ENCODE data around the gene OR2AJ1. TPM values are rescaled to one million over a fixed set of nuclear protein-coding genes. Genes with fewer than 3 reads are reported as not detected.
A peak's percentile ranks its signal among the peaks of the same experiment; 100 is the strongest.
"Not testable (repeated sequence)": the region's sequence is repeated elsewhere in the genome, so short reads cannot be mapped to it uniquely, and the experiment has no call there.

The OR2AJ1 gene, protein sequence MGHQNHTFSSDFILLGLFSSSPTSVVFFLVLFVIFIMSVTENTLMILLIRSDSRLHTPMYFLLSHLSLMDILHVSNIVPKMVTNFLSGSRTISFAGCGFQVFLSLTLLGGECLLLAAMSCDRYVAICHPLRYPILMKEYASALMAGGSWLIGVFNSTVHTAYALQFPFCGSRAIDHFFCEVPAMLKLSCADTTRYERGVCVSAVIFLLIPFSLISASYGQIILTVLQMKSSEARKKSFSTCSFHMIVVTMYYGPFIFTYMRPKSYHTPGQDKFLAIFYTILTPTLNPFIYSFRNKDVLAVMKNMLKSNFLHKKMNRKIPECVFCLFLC
- not detected for total RNA-seq
- long read RNA-seq, result 0 reads

DNA sequence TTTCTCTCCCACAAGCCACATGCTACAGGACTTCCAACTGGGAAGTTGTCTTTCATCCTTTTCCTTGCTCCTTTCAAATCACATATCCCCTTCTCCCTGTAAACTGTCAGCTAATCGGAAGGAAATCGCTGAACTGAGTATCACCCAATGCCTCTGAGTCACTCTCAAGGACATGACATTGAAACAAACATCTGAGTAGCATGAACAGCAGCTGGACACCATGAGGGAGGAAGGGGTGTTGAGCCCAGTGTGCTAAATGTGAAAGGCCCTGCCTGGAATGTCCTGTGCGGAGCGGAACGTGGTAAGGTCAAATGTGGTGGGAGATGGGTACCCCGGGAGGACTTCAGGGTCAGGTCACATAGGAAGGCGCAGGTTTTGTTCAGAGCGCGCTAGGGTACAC lies at the start of gene OR2AJ1:
Gene OR2AJ1 (plus strand): TSS at position 22 of the 400 bp plus-strand sequence. CDS start 8,880 bp downstream, outside the sequence.
- intact Hi-C loops (cut with DNase I), result no loop called here
- ATAC-seq (ENCODE audit: poor library complexity) (no peak), DNase-seq (no peak)

DNA sequence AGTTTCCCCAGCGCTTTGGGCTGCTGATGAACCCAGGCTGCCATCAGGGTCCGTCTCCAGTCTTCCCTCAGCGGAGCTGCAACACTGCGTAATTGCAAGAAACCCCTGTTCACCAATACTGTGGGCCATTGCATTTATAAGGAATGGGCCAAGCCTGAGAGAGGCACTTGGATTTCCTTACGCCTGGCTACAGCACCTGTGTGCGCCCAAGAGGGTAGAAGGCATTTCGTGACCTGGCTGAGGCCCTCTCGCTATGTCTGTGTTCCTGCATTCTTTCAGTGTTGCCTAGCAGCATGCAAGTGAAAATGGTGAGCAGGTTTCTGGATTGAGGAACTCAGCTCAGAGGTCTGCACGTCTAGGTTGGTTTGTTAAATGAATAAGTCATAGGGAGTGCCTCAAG lies 41.3 kb upstream of the OR2AJ1 start:
- no peak for ATAC-seq (ENCODE audit: poor library complexity)

DNA sequence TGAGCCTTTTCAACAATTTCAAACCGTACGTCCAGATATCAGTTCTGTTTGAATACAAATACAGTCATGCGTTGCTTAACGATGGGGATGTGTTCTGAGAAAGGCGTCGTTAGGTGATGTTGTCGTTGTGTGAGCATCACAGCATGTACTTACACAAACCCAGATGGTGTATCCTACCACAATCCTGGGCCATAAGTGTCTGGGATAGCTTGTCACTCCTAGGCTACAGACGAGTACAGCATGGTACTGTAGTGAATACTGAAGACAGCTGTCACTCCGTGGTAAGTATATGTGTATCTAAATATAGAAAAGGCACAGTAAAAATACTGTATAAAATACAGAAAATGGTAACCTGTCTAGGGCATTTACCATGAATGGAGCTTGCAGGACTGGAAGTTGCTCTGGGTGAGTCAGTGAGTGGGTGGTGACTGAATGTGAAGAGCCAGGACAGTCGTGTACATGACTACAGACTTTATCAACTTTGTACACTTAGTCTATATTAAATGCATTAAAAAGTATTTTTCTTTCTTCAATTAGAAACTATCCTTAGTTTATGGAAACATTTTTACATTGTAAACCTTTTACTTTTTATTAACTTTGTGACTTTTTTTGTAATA lies 39.8 kb upstream of the OR2AJ1 start:
- ATAC-seq (ENCODE audit: poor library complexity) (no peak), DNase-seq (no peak)
- intact Hi-C loops (cut with DNase I), result no loop called here

More for the DNA sequence above, 41.3 kb upstream of the OR2AJ1 start:
- intact Hi-C loops (cut with DNase I), result no loop called here
- DNase-seq, result no peak

DNA sequence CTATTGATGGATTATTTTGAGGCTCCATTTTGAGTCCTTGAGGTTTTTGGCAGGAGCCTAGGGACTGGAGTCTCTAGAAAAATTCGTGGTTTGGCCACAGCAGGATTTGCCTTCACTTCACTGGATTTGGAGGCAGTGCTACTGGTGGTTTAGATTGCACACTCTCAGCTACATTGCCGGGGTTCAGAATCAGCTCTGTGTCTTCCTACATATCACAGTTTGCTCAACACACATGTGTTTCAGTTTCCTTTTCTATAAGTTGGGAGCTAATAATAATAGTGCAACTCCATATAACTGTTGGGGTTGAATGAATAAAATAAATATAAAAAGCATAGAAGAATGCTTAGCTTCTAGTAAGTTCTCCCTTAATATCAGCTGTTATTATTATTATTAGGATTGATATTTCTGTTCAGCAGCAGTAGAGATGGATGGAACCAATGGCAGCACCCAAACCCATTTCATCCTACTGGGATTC lies 29.5 kb upstream of the OR2AJ1 start, which contains the start of gene OR2W3:
Gene OR2W3 (plus strand): TSS at position 425 of the 475 bp plus-strand sequence. CDS start 0 bp downstream, at position 425.
- no peak for ATAC-seq (ENCODE audit: poor library complexity)
- no peak for DNase-seq
- intact Hi-C loops (cut with DNase I), result no loop called here

DNA sequence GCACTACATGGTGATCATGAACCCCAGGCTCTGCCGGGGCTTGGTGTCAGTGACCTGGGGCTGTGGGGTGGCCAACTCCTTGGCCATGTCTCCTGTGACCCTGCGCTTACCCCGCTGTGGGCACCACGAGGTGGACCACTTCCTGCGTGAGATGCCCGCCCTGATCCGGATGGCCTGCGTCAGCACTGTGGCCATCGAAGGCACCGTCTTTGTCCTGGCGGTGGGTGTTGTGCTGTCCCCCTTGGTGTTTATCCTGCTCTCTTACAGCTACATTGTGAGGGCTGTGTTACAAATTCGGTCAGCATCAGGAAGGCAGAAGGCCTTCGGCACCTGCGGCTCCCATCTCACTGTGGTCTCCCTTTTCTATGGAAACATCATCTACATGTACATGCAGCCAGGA lies 28.7 kb upstream of the OR2AJ1 start:
- DNase-seq (no peak), ATAC-seq (ENCODE audit: poor library complexity) (no peak)
- intact Hi-C loops (cut with DNase I), result no loop called here

DNA sequence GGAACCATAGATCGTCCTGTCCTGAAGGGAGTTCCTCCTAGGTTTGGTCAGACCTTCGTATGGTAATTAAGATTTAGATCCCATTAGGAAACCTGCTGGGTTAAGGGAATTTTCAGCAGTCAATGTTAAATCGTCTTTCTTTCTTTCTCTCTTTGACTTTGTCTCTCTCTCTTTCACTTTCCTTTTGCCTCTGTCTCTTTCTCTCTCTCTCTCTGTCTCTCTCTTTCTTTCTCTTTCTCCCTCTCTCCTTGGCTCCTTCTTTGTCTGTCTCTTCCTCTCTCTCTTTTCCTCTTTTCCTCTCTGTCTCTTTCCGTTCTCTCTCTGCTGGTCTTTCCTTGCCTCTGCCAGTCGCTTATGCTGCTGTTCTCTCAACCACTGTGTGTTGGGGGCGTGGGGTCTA lies 20.6 kb upstream of the OR2AJ1 start:
- no peak for DNase-seq
- ATAC-seq (ENCODE audit: poor library complexity), result no peak
- intact Hi-C loops (cut with DNase I), result no loop called here

DNA sequence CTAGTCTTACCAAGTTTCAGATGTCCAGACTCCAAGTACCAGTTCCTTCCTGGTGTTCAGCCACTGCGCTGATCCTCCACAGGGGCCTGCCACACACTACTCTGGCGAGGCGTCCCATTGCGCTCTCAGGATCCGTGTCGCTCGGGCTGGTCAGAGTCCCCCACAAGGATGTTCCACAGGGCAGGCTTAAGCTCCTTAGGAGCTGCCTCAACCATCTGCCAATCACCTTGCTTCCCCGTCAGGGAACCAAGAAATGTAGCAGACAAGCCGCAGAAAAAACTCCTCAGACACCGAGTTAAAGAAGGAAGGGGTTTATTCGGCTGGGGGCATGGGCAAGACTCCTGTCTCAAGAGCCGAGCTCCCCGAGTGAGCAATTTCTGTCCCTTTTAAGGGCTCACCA lies 19.5 kb upstream of the OR2AJ1 start:
- ATAC-seq (ENCODE audit: poor library complexity) (no peak), DNase-seq (no peak)
- intact Hi-C loops (cut with DNase I), result no loop called here

DNA sequence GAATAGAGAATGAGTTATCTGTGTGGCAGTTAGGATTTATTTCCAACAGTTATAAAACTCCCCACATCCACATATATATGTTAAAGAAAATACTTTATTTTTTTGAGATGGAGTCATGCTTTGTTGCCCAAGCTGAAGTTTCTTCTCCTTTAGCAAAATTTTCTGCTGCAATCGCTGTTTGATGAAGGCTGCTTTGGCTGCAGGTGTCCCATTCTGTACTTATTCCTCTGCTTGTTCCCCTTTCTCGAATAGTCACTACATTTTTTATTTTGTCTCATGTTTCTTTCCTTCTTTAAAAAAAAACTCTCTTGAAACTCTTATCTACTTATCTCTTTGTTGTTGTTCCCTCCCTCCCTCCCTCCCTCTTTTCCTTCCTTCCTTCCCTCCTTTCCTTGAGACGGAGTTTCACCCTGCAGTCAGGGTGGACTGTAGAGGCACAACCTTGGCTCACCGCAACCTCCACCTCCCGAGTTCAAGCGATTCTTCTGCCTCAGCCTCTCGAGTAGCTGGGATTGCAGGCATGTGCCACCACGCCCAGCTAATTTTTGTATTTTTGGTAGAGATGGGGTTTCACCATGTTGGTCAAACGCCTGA lies 18.7 kb upstream of the OR2AJ1 start:
- no peak for DNase-seq
- ATAC-seq (ENCODE audit: poor library complexity), result no peak
- intact Hi-C loops (cut with DNase I), result no loop called here

DNA sequence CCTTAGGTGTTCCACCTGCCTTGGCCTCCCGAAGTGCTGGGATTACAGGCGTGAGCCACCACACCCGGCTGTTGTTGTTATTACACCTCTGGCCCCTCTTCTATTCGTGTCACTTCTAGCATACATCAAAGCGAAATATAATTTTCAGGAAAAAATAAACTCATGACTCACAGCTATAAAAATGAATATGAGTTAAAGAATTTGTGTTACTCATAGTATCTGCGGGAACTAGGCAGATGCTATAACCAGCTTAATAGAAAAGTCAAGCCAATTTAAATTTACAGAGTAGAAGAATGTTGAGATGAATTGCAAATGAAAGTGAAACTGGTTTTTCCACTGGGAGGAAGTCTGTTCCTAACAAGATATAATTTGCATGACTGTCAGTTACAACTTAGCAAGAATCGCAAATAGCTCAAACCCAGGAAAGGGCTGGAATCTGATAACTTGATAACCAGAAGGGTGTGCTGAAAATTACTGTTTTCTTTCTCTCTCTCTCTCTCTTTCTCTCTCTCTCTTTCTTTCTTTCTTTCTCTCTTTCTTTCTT lies 18.1 kb upstream of the OR2AJ1 start:
- DNase-seq, result no peak
- no peak for ATAC-seq (ENCODE audit: poor library complexity)
- intact Hi-C loops (cut with DNase I), result no loop called here

DNA sequence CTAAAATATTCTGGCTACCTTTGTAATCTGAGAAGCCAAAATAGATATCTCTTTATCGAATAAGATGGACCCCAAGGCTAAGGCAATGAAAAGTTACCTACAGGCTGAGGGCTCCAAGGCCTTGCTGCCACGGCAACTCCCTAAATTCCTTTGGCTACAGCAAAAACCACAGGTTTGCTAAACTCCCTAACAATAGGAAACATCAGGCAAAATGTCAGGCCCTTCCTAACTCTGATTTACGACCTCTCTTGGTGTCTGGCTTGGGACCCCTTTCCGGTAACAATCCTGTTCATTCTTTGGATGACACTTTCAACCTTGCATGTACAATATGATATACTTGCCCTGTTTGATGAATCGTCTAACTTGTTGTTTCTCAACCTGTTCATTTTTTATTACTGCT lies 15.9 kb upstream of the OR2AJ1 start:
- DNase-seq (no peak), ATAC-seq (ENCODE audit: poor library complexity) (no peak)
- intact Hi-C loops (cut with DNase I), result no loop called here

DNA sequence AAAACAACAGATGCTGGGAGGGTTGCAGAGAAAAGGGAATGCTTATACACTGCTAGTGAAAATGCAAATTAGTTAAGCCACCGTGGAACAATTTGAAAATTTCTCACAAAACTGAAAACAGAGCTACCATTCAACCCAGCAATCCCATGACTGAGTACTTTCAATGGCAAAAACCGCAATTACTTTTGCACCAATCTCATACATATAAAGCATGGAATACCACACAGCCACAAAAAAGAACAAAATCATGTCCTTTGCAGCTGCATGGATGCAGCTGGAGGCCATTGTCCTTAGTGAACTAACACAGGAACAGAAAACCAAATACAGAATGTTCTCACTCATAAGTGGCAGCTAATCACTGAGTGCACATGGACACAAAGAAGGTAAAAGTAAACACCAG lies 10.9 kb upstream of the OR2AJ1 start:
- DNase-seq, result no peak
- intact Hi-C loops (cut with DNase I), result no loop called here
- no peak for ATAC-seq (ENCODE audit: poor library complexity)

DNA sequence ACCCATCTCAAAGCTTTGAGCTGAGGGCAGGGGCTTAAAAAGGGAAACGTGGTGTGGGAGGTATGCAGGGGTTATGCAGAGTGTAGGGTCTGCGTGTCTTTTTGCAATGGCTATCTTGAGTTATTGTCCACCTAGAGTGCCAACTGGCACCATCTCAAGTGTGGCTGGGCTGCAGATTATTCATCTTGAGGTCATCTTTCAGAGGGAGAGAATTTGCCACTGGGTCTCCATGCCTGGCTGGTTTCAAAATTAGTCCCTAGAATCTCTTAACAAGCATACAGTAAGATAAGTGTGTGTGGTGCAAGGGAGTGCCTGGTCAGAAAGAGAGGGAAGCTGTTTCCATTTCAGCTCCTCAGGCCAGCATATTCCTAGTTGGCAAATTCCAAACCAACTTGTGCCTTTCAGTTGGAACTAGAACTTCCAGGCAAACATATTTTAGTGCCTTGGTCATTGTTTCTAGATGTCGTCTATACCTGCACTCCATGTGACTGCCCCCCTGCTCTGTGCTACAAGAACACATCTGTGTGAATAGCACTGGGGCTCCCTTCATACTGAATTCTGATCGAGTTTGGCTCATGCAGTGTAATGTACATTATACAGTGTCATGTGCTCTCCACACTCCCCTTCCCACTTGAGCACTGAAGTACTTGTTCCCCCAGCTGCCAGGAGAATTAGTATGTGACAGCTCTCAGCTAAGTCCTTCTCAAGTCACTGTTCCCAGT lies 9.6 kb upstream of the OR2AJ1 start:
- intact Hi-C loops (cut with DNase I), result no loop called here
- ATAC-seq (ENCODE audit: poor library complexity), result no peak

DNA sequence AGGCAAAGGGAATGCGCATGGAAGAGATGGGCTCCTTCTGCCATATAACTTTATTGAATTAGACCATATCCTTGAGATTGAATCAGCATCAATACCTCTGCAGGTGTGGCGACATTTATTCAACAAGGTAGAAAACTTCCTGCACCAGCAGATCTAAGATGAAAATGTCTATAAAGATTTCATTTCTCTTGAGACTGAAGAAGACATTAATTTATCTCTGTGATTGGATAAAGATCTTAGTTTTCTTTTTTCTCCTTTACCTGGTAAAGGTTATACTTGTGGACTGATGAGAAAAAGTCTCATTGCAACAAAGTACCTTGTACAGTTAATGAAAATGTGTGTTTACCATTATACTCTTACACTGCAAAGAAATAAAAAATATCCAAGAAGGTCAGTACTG lies 4.7 kb upstream of the OR2AJ1 start, which contains the start of gene OR2T8:
Gene OR2T8 (plus strand): TSS at position 301 of the 400 bp plus-strand sequence. CDS start 766 bp downstream, outside the sequence.
- DNase-seq, result no peak

More for the DNA sequence above, 9.6 kb upstream of the OR2AJ1 start:
- no peak for DNase-seq

DNA sequence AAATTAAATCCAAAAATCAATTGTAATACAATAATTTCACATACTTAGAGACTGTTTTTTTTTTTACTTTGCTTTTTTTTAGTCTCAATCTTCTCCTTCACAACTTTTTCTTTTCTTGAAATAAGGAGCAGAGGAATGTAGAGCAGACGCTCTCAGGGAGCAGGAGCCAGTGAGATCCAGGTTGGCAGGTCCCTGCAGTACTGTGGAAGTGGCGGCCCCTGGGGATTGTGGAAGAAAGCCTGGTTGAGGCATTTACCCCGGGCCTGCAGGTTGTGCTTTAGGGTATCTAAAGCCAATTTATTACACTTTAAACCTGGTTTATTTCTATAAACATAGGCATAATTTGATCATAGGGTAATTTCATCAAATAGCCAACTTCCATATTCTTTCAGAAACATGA lies 748 bp upstream of the OR2AJ1 start:
- ATAC-seq (ENCODE audit: poor library complexity) (no peak), DNase-seq (no peak)
- intact Hi-C loops (cut with DNase I), result no loop called here

More for the DNA sequence above, 4.7 kb upstream of the OR2AJ1 start, which contains the start of gene OR2T8:
- ATAC-seq (ENCODE audit: poor library complexity), result no peak
- intact Hi-C loops (cut with DNase I), result no loop called here

DNA sequence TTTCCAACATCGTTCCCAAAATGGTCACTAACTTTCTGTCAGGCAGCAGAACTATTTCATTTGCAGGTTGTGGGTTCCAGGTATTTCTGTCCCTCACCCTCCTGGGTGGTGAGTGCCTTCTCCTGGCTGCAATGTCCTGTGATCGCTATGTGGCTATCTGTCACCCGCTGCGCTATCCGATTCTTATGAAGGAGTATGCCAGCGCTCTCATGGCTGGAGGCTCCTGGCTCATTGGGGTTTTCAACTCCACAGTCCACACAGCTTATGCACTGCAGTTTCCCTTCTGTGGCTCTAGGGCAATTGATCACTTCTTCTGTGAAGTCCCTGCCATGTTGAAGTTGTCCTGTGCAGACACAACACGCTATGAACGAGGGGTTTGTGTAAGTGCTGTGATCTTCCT lies 9.3 kb downstream of the OR2AJ1 start:
- no peak for ATAC-seq (ENCODE audit: poor library complexity)
- intact Hi-C loops (cut with DNase I), result no loop called here
- no peak for DNase-seq

DNA sequence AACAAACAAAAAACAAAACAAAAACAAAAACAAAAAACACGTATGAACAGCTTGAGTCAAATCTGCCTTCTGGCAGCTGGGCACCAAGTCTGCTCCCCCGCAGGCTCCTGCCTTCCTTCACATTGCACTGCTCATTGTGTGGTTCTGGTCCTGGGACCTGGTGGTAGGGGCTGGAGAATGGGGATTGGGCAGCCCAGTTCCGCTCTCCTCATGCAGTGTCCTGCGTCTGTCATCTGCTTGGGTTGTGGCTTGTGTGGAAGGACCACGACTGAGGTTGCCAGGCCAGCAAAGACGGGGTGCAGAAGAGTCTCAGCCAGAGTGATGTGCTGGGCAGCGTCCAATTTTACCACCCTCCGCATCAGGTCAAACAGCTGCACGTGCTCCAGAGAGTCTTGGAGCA lies 11.1 kb downstream of the OR2AJ1 start:
- DNase-seq, result no peak
- intact Hi-C loops (cut with DNase I), result no loop called here
- no peak for ATAC-seq (ENCODE audit: poor library complexity)

DNA sequence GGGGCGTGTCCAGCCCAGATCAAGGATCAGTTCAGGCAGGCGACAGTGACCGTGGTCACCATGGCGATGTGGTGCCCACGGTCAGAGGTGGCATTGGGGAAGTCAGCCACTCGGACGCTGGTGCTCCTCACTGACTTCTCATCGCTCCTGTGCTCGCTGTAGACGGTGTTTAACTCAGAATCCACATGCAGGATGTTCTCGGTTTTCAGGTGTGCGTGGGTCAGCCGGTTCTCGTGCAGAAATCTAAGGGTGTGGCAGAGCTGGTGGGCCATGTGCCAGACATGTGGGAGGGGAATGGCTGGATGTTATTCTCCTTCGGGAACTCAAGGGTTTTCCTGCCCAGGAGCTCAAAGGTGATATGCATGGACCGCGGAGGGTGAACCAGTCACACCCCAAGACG lies 11.7 kb downstream of the OR2AJ1 start:
- intact Hi-C loops (cut with DNase I), result no loop called here
- DNase-seq (no peak), ATAC-seq (ENCODE audit: poor library complexity) (no peak)

DNA sequence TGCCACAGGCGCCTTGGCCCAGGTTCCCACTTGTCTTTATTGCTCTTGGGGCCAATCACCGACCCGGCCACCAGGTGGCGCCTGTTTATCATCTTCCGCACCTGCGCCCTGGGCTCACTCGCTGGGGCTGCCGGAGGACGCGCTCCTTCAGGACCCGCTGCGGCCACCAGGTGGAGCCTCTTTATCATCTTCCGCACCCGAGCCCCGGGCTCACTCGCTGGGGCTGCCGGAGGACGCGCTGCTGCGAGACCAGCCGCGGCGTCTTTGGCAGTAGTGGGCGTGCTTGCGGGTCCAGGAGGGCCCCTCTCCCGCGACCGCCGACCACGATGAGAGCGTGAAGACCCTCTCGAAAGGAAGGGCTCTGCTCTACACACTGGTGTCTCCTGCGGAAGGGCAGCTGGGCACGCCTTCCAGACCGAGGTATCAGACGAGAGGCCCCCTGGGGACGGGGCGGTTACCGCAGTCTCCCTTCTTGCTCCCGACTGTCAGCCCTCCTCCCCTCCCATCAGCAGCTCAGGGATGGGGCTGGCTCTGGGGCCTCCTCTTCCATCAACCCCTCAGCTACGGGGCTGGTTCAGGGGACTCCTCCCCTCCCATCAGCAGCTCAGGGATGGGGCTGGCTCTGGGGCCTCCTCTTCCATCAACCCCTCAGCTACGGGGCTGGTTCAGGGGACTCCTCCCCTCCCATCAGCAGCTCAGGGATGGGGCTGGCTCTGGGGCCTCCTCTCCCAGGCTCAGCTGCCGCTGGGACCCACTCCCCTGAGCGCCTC lies 12.5 kb downstream of the OR2AJ1 start:
- intact Hi-C loops (cut with DNase I), result not testable (repeated sequence)
- peak; percentile 72 for ATAC-seq (ENCODE audit: poor library complexity)
- DNase-seq, result peak; percentile 84

All from Right ventricle myocardium superior (tissue), 1 donor.